OCI-LY7 (cell line): ENCODE data around the gene SPATA31E1.

ENCODE experiments used
- EZH2phosphoT487 ChIP-seq: fragments of 200-600 bp; sonication (generic); IDR thresholded peaks from 2 replicates; pipeline ENCODE4 v1.6.1; 2018; ENCODE audit warnings: low read depth, borderline replicate concordance, mild to moderate bottlenecking, mixed run types, antibody characterized with exemption, low read length, moderate library complexity, mixed read lengths
- TF ChIP-seq, protein P1 (sequence below): fragments of 200-600 bp; sonication (generic); conservative IDR thresholded peaks from 2 replicates; pipeline ENCODE4 v1.5.1; 2014; ENCODE audit warnings: mild to moderate bottlenecking, antibody characterized with exemption, low read length, moderate library complexity, mixed read lengths

DNA sequence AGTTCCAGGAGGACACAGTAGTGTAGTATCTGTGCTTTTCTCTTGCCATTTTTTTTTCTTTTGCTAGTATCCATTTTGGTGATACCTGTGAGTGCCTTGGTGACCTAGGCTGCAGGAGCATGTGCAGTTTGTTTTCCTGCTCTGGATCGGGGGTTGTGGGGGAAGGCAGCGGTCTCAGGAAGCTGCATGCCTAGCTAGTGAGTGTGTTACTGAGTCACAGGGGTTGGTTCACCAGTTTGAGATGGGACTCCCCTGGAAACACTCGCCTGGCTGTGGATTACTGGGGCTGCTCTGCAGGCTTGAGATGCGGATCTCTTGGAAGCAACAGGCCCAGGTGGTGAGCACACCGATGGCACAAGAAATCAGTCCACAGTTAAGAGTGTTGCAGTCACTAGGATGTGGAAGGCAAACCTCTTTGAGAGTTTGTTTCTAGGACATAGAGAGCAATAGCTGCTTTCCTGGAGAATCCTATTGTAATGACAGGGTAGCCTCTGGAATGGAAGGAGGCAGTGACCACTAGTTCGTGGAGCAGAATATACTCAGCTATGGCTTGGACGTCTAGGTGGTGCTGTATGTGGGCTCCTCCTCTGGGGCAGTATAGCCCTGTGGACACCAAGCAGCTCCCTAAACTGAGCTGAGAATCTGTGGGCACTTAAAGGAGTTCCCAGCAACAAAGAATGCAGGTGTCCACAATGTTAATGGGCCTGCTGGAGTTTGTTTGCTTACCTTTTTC, 20.0 kb upstream of the SPATA31E1 start:
- TF ChIP-seq, protein P1, sequence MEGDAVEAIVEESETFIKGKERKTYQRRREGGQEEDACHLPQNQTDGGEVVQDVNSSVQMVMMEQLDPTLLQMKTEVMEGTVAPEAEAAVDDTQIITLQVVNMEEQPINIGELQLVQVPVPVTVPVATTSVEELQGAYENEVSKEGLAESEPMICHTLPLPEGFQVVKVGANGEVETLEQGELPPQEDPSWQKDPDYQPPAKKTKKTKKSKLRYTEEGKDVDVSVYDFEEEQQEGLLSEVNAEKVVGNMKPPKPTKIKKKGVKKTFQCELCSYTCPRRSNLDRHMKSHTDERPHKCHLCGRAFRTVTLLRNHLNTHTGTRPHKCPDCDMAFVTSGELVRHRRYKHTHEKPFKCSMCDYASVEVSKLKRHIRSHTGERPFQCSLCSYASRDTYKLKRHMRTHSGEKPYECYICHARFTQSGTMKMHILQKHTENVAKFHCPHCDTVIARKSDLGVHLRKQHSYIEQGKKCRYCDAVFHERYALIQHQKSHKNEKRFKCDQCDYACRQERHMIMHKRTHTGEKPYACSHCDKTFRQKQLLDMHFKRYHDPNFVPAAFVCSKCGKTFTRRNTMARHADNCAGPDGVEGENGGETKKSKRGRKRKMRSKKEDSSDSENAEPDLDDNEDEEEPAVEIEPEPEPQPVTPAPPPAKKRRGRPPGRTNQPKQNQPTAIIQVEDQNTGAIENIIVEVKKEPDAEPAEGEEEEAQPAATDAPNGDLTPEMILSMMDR = no peak
- TF ChIP-seq EZH2phosphoT487 = no peak
